ENCODE measurements around the gene ARFIP1.
"Not testable (repeated sequence)": the region's sequence is repeated elsewhere in the genome, so short reads cannot be mapped to it uniquely, and the experiment has no call there.

Gene ARFIP1

GRCh38 chr4:152785639-152786615 lies 6.2 kb downstream of the ARFIP1 start:
- no peak for DNase-seq

DNA sequence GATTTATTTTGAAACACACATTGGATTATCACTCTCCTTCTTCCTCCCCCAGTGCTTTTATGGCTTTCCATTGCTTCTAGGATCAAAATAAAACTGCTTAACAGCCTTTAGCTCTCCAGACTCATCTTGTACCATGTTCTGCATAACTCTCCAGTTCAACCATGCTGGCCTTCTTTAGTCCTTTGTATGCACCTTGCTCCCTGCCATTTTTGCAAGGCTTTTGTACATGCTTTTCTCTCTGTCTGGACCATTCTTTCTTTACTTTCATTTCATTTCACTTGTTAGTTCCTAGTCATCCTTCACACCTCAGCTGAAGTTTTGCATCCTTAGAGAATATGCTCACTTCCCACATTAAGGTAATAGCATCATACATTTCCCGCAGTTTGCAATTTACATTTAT lies 6.9 kb downstream of the ARFIP1 start:
- DNase-seq: no peak

DNA sequence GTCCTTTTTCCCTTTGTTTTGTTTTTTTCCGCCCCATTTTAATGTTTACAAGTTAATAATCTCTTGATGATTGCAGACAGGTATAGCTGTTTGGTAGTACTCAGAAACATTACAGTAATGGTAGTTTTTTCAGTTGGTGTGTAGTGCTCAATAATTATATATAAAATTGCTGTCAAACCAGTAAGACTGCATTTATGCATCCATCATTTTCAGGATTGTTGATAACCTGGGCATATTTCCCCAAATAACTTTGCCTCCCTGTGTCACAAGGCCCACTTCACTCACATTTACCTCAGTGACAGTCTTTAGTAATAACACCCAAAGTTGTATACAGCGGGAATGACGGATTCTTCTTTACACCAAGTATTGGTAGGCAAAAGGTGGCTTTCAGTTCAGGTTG lies 16.1 kb downstream of the ARFIP1 start:
- DNase-seq: no peak

- no peak for DNase-seq
These were observed 23.8 kb downstream of the ARFIP1 start for GRCh38 chr4:152803541-152803940.

- no peak for DNase-seq
These were observed 25.4 kb downstream of the ARFIP1 start for GRCh38 chr4:152805071-152805650.

DNA sequence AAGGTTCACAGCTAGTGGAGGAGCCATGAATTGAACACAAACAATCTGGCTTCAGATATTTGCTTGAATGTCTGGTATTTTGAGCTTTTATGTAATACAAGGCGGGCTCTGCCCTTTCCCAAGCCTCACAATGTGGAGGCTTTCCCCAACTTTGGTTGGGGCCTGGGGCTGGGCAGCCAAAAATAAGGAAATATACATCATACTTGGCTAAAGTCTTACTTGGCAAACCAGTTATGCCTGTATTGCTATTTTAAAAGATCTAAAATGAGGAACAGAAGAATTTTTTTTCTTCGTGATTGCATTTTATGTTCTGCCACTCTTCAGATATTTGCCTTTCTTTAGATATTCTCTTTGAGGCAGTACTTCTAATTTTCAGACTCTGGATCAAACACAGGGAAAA lies 26.1 kb downstream of the ARFIP1 start:
- DNase-seq: no peak

GRCh38 chr4:152806501-152807125 lies 26.9 kb downstream of the ARFIP1 start:
- DNase-seq: peak in 1 of 5 experiments; percentile 49

DNA sequence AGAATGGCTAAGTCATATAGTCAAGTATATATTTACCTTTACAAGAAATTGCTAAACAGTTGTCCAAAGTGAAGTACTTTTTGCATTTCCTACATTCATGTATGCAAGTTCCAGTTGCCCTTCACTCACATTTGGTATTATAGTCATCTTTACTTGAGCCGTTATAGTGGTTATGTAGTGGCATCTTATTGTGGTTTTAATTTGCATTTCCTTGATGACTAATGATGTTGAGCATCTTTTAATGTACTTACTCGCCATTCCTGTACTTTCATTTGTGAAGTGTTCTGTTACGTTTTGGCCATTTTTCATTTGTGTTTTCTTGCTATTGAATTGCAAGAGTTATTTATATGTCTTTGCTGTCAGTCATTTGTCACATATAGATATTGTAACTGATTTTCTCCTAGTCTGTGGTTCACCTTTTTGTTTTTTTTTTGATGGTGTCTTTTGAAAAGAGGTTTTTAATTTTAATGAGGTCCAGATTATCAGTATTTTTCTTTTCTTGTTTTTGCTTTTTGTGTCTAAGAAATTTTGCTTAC lies 27.6 kb downstream of the ARFIP1 start:
- peak in 1 of 5 experiments; percentile 73 for DNase-seq

GRCh38 chr4:152808670-152809069 lies 28.9 kb downstream of the ARFIP1 start:
- no peak for DNase-seq

DNA sequence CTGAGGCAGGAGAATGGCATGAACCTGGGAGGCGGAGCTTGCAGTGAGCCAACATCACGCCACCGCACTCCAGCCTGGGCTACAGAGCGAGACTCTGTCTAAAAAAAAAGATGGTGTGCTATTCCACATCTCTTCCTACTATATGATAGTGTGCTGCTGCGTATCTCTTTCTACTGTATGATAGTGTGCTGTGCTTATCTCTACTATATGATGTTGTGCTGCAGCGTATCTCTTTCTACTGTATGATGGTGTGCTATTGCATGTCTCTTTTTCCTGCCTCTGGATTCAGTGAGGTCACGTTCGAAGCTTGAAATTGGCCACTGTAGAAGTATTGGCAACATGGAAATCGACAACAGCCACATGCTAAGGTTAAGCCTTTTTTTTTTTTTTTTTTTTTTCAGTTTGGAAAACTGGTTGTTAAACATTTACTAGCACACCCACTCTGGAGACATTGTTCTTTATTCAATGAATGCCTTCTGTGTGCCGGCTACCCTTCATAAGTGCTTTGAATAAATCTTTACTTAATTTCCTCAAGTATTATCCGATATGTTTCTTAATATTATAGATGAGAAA lies 31.0 kb downstream of the ARFIP1 start:
- DNase-seq: no peak

GRCh38 chr4:152815078-152815477 lies 35.3 kb downstream of the ARFIP1 start:
- DNase-seq: no peak

GRCh38 chr4:152817331-152817730 lies 37.6 kb downstream of the ARFIP1 start:
- DNase-seq: no peak

GRCh38 chr4:152819026-152819645 lies 39.4 kb downstream of the ARFIP1 start:
- no peak for DNase-seq

DNA sequence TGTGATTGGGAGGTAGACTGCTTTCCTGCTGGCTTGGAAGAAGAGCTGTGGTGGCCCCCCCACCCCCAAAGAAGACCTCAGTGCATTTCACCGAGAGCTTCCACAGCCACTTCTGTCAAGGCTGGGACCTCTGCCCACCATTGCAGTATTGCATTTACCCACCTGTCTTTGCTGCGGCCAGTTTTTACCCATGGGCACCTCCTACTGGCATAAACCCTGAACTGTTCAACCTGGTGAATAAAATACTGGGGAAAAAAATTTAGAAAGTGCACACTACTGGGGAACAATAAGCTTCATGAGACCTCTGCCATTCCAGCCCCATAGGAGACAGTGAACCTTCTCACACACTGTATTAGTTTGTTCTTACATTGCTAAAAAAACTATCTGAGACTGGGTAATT lies 40.3 kb downstream of the ARFIP1 start:
- DNase-seq: no peak

DNA sequence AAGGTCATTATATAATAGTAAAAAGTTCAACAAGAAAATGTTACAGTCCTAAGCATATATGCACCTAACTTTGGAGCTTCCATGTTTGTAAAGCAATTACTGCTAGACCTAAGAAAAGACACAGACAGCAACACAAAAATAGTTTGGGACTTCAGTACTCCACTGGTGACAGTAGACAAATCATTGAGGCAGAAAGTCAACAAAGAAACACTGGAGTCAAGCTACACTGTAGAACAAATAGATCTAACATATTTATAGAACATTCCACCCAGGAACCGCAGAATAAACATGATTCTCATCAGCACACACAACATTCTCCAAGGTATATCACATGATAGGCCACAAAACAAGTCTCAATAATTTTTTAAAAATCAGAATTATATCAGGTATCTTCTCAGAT lies 42.6 kb downstream of the ARFIP1 start:
- no peak for DNase-seq

GRCh38 chr4:152824561-152824960 lies 44.8 kb downstream of the ARFIP1 start:
- DNase-seq: no peak

- DNase-seq: no peak
These were observed 45.6 kb downstream of the ARFIP1 start for GRCh38 chr4:152825336-152825735.

GRCh38 chr4:152828122-152828521 lies 48.4 kb downstream of the ARFIP1 start:
- DNase-seq: no peak

DNA sequence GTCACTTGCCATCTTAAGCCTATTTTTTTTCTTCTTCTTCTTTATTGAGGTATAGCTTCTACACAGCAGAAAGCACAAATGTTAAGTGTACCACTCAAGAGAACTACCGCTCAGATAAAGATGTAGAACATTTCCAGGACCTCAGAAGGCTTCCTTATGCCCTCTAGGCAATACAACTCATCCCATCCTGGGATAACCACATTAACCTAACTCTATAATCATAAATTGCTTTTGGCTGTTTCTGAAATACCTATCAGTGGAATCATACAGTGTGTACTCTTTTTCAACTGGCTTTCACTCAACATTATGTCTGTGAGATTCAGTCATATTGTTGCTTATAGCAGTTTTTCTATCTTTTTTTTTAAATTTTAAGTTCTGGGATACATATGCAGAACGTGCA lies 51.7 kb downstream of the ARFIP1 start:
- DNase-seq: no peak

DNA sequence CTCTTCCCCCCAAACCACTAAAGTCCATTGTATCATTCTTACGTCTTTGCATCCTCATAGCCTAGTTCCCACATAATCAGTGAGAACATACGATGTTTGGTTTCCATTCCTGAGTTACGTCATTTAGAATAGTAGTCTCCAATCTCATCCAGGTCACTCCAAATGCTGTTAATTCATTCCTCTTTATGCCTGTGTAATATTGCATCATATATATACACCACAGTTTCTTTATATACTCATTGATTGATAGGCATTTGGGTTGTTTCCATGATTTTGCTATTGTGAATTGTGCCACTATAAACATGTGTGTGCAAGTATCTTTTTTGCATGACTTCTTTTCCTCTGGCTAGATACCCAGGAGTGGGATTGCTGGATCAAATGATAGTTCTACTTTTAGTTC lies 57.2 kb downstream of the ARFIP1 start:
- DNase-seq: no peak

GRCh38 chr4:152839729-152840128 lies 60.0 kb downstream of the ARFIP1 start:
- DNase-seq: not testable (repeated sequence)

- DNase-seq: no peak
These were observed 63.8 kb downstream of the ARFIP1 start for GRCh38 chr4:152843481-152844090.
